Renal pelvis (tissue), 4 donors: Measurements from ENCODE around the gene PIRT. TPM values are rescaled to one million over a fixed set of nuclear protein-coding genes. Genes with fewer than 3 reads are reported as not detected.

ENCODE experiments used
- DNase-seq: peaks from one replicate; pipeline ENCODE4 v3.0.0-alpha.2; 2013
- polyA plus RNA-seq, 3 donors: library from polyadenylated mRNA; unstranded; fragments of 120-200 nt; gene quantifications; one replicate each; pipeline ENCODE4 v1.2.1, GENCODE V29; 2013; ENCODE audit not compliant: insufficient read length in 3 of 3

The PIRT gene
- polyA plus RNA-seq, 3 donors: 0.04 TPM; not detected in 2

GRCh38 chr17:10821770-10822169 lies 16.1 kb downstream of the PIRT start:
- no peak for DNase-seq

GRCh38 chr17:10821054-10821453 lies 16.8 kb downstream of the PIRT start:
- DNase-seq: no peak

- no peak for DNase-seq
Measured at GRCh38 chr17:10815319-10815718, 22.6 kb downstream of the PIRT start.

- DNase-seq: no peak
Measured at GRCh38 chr17:10814075-10814474, 23.8 kb downstream of the PIRT start.

GRCh38 chr17:10812674-10813073 lies 25.2 kb downstream of the PIRT start:
- no peak for DNase-seq

- no peak for DNase-seq
Measured at GRCh38 chr17:10809605-10810004, 28.3 kb downstream of the PIRT start.

GRCh38 chr17:10807704-10808128 lies 30.2 kb downstream of the PIRT start:
- no peak for DNase-seq

- no peak for DNase-seq
Measured at GRCh38 chr17:10806545-10807262, 31.2 kb downstream of the PIRT start.

GRCh38 chr17:10805911-10806310 lies 32.0 kb downstream of the PIRT start:
- DNase-seq: no peak

GRCh38 chr17:10804546-10804945 lies 33.3 kb downstream of the PIRT start:
- DNase-seq: no peak

- DNase-seq: no peak
Measured at GRCh38 chr17:10803830-10804475, 33.9 kb downstream of the PIRT start, which contains the start of gene TMEM238L. TMEM238L (minus strand) TSS chr17:10804099; CDS start chr17:10803963, 136 bp downstream.

GRCh38 chr17:10803350-10803749 lies 34.5 kb downstream of the PIRT start:
- no peak for DNase-seq

- no peak for DNase-seq
Measured at GRCh38 chr17:10802496-10803284, 35.2 kb downstream of the PIRT start.

- no peak for DNase-seq
Measured at GRCh38 chr17:10799407-10799806, 38.5 kb downstream of the PIRT start.

GRCh38 chr17:10798910-10799309 lies 39.0 kb downstream of the PIRT start:
- no peak for DNase-seq

GRCh38 chr17:10798332-10798749 lies 39.5 kb downstream of the PIRT start:
- DNase-seq: no peak

- no peak for DNase-seq
Measured at GRCh38 chr17:10797476-10798328, 40.2 kb downstream of the PIRT start.

GRCh38 chr17:10793816-10794215 lies 44.1 kb downstream of the PIRT start:
- DNase-seq: no peak

GRCh38 chr17:10793256-10793655 lies 44.6 kb downstream of the PIRT start:
- no peak for DNase-seq

GRCh38 chr17:10792151-10792550 lies 45.7 kb downstream of the PIRT start:
- no peak for DNase-seq

GRCh38 chr17:10790491-10791401 lies 47.1 kb downstream of the PIRT start:
- no peak for DNase-seq
